GM21423 (cell line): ENCODE measurements around the gene MMS19.

Experiments used
- ATAC-seq: cut with Tn5 transposase; IDR thresholded peaks from one replicate; pipeline ENCODE4 v1.9.1; 2021; ENCODE audit warnings: mild to moderate bottlenecking, moderate library complexity; ENCODE audit not compliant: unreplicated experiment

Gene MMS19

DNA sequence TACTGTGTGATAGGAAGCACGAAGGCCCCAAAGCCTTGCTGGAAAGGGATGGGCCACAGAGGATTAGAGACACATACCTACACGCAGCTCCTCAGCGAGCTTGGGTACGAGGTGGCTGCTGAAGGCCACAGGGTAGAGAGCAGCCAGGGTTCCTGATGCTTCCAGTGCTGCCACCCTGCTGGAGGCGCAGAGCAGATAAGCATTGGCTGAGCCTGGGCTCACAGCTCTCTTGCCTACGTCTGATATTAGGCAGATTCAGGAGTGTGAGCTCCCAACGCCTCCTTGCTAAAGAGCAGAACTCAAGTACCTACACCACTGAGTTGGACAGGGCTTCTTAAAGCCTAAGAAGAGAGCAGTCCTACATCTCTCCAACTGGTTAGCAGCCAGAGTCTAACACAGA lies 32.2 kb downstream of the MMS19 start:
- ATAC-seq: no peak

- ATAC-seq: no peak
These were observed 34.0 kb downstream of the MMS19 start for GRCh38 chr10:97464226-97464625.

DNA sequence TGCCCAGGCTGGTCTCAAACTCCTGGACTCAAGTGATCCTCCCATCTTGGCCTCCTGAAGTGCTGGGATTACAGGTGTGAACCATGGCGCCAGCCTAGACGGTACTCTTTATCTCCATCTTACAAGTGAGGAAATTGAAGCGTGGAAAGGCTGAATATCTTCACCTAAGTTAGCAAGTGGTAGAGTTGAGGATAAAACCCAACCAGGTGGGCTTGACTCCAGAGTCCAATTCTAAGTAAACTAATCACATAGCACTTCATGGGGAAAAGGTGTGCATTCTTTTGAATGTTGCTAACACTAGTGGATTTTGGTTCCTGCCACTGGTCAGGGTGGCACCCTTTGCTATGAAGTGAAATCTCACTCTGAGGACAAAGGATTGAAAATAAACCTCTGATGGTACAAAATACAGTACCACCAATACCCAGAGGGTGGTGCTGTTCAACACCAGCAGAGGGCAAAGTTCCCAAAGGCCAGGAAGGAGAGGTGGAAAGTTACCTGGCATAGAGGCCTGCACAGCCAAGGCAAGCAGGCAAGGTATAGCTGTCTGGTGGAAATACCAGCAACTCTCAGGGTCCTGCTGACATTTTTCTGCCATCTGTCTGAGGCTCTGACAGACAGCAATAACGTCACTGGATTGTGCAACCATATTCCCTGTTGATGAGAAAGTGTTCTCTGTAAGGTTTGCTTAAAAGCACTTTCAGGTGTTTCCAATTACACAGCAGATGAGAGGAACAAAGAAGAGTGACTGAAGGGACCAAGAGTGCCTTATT lies 34.7 kb downstream of the MMS19 start:
- ATAC-seq: no peak

GRCh38 chr10:97462309-97462708 lies 35.9 kb downstream of the MMS19 start:
- ATAC-seq: no peak

DNA sequence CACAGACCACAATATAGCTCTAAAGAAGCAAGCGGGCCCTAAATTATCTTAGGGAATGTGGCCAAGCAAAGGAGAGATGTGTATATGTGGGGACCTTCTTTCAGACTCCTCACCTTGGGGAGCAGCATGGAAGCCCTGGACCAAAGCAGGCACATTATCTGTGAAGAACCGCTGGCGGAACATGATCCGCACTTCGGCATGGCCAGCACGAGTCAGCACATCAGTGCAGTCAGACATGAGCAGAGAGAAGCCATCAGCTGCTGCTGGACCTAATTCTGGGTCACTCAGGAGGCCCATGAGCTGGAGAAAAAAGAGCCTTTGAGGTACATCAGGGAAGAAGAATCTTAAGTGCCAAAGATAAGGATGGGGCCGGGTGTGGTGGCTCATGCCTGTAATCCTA lies 38.3 kb downstream of the MMS19 start:
- no peak for ATAC-seq

GRCh38 chr10:97459111-97459510 lies 39.1 kb downstream of the MMS19 start:
- no peak for ATAC-seq

- no peak for ATAC-seq
These were observed 41.5 kb downstream of the MMS19 start for GRCh38 chr10:97456686-97457065.

DNA sequence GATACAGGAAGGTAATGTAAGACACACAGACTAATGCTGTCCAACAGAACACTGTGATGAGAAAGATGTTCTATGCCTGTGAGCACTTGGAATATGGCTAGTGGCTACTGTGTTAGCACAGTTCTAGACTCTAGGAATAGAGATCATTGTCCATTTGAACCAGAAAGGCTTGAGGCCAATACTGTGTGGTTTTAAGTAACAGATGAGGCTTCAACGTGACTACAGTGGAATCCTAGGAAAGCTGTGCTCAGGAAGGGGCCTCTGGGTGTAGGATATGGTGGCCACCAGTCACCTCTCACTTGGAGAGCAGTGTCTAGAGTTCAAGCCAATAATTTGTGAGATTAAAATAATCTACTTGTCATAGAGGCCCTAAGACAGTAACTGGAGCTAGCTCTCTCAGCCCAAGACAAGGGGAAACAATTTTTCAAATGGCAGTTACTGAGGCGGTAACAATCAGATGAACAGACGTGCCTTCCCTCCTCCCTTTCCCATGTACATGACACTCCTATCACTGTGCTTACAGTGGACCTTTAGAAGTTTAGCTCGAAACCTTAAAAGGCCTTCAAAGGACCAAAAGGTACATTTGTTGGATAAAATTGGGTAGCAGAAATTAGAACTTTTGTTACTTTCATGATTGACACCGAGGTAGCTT lies 42.1 kb downstream of the MMS19 start:
- ATAC-seq: no peak

- no peak for ATAC-seq
These were observed 43.7 kb downstream of the MMS19 start for GRCh38 chr10:97454330-97455036.

- ATAC-seq: no peak
These were observed 45.9 kb downstream of the MMS19 start for GRCh38 chr10:97452352-97452751.

GRCh38 chr10:97451605-97452004 lies 46.6 kb downstream of the MMS19 start:
- no peak for ATAC-seq

DNA sequence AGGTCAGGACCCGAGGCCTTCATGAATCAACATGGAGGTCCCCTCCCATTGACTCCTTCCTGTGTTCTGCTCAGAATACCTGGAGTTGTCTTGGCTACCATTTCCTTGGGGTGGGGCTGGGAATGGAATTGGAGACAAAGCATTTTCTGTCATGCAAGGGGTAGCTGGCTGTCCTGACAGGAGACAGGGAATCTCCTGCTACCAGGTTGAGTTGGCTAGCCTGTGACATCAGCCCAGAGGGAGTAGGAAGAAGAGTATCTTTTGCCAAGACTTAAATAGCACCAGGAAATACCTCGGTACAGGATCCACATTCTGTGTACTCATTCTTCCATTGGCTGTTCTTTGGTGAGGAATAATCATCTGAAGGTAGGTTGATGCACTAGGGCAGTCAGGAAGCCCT lies 47.4 kb downstream of the MMS19 start:
- ATAC-seq: no peak

DNA sequence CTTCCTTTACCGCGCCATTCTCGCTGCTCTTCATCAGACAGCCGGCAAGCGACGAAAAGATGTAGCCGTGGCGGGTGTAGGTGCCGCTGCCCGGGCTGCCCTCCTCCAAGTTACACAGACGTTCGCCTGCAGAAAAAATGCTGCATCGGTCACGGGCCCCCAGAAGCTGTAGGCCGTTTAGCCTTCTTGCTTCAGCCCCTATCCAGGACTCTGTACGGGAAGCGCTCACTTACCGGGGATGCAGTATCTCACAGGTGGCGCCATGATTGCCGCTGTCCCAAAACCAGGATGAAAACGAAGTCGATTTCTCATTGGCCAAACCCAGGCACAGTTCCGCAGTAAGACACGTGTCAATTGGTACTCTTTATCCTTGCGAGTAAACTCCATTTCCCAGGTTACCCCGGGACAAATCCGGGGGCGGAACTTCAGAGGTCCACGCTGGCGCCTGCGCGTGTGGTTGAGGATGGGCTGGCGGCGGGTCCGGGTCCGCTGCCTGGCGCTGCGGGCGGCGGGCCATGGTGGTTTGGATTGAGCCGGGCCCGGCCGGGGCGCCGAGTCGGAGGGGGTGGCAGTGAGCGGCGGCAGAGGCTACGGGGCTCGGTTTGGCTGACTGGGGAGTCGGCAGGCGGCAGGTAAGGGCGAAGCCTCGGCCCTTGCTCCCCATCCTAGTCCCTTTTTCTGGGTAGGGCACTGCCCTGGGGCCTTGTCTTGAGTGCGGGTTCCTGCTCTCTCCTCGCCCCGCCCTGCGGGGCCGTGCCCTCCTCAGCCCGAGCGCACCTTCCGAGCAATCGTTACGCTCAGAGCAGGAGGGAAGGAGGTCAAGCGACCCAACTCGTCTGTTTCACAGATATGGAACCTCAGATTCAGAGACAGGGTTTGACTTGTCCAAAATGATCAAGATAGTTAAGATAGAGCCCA lies 52.2 kb downstream of the MMS19 start, which contains the start of the genes EXOSC1 and ZDHHC16:
Gene EXOSC1, minus strand, starts transcription at position 285 of the 918 bp plus-strand sequence. Its CDS starts 21 bp downstream, at position 264.
Gene ZDHHC16, plus strand, starts transcription at position 454 of the 918 bp plus-strand sequence. CDS start 5,501 bp downstream, outside the sequence.
- ATAC-seq: peak; percentile 95

- no peak for ATAC-seq
These were observed 52.9 kb downstream of the MMS19 start for GRCh38 chr10:97445357-97445721.

- no peak for ATAC-seq
These were observed 54.0 kb downstream of the MMS19 start for GRCh38 chr10:97444212-97444611.

DNA sequence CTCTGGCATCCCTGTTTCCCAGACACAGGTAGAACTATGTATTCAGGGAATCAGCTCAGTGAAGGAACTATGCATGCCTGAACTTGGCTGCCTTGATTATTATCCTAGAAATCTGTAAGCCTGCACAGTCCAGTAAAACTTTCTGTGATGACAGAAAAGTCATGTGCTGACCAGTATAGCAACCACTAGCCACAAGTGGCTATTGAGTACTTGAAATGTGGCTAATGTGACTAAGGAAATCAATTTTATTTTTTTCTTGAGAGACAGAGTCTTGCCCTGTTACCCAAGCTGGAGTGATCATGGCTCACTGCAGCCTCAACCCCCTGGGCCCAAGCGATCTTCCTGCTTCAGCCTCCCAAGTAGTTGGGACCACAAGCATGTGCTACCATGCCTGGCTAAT lies 55.9 kb downstream of the MMS19 start:
- ATAC-seq: no peak

DNA sequence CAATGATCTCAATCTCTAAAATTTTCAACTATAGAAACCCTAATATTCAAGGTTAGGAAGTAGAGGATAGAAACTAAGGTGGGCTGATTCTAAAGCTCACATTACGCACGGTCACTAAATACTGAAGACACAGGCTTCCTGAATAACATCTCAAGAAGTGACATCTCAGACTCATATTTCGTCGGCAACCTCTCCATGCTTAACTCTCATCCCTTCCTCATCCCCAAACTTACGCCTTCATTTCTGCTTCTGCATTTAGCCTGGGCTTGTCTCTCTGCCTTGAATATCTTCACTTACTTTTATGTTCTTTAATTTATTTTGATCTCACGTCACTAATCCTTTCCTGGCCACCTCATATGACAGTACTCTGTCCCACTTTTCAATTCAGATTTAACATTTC lies 63.0 kb downstream of the MMS19 start:
- no peak for ATAC-seq

GRCh38 chr10:97434557-97434956 lies 63.7 kb downstream of the MMS19 start:
- no peak for ATAC-seq

- no peak for ATAC-seq
These were observed 64.2 kb downstream of the MMS19 start for GRCh38 chr10:97434055-97434454.

GRCh38 chr10:97428572-97428981 lies 69.6 kb downstream of the MMS19 start:
- ATAC-seq: no peak
